CD4-positive, alpha-beta T cell (primary cell): ENCODE data around the gene SLC25A39. TPM values are rescaled to one million over a fixed set of nuclear protein-coding genes. Genes with fewer than 3 reads are reported as not detected.
A peak's percentile ranks its signal among the peaks of the same experiment; 100 is the strongest.

Experiments
- ATAC-seq: fragments of 200-7000 bp; cut with Tn5 transposase; one replicate; pipeline ENCODE4 v1.10.0; 2022; ENCODE audit warnings: mild to moderate bottlenecking; ENCODE audit not compliant: poor library complexity
- CTCF ChIA-PET: fragments of 350-600 bp; sonication (Branson Sonifier 250); formaldehyde crosslinking; loops from one replicate; lab custom pipeline; 2021; ENCODE audit warnings: antibody characterized with exemption, inconsistent platforms; lab: Charles Lee
- POLR2A ChIA-PET: fragments of 350-600 bp; sonication (Branson Sonifier 250); formaldehyde crosslinking; loops from one replicate; lab custom pipeline; 2021; ENCODE audit warnings: antibody characterized with exemption, inconsistent platforms; lab: Charles Lee
- DNase-seq, 14 experiments: peaks; one replicate each; pipeline ENCODE4 v3.0.0-alpha.2; 2013 to 2020; ENCODE audit warnings: mixed read lengths in 2 of 14
- H3K27ac ChIP-seq, 2 donors: one replicate each; pipeline versions ENCODE4 v1.5.1 to v1.7.0; 2013; ENCODE audit warnings: low read length in 2 of 2, low read depth in 1 of 2, mild to moderate bottlenecking in 1 of 2
- H3K27me3 ChIP-seq, 2 experiments: 1 replicate in 1 of 2; 2 replicates in 1 of 2; pipeline versions ENCODE4 v1.6.1 to v1.7.0; 2013; ENCODE audit warnings: low read length in 2 of 2, control low read depth in 1 of 2, mild to moderate bottlenecking in 1 of 2, moderate library complexity in 1 of 2; ENCODE audit not compliant: insufficient read depth in 2 of 2, control insufficient read depth in 1 of 2
- H3K36me3 ChIP-seq: one replicate; pipeline ENCODE4 v1.6.1; 2013; ENCODE audit warnings: low read length, control low read depth; ENCODE audit not compliant: insufficient read depth
- H3K4me1 ChIP-seq: one replicate; pipeline ENCODE4 v1.6.1; 2013; ENCODE audit warnings: low read length, control low read depth; ENCODE audit not compliant: insufficient read depth
- H3K4me3 ChIP-seq: one replicate; pipeline ENCODE4 v1.5.1; 2013; ENCODE audit warnings: mild to moderate bottlenecking, low read length, moderate library complexity
- H3K9me3 ChIP-seq, 2 experiments: 1 replicate in 1 of 2; 2 replicates in 1 of 2; pipeline versions ENCODE4 v1.6.1 to v1.7.0; 2013; ENCODE audit warnings: low read length in 2 of 2, mild to moderate bottlenecking in 2 of 2, control low read depth in 1 of 2, moderate library complexity in 1 of 2; ENCODE audit not compliant: control insufficient read depth in 1 of 2, insufficient read depth in 1 of 2
- H3K27ac Mint-ChIP-seq: one replicate; pipeline ENCODE4 v1.8.0; 2020; ENCODE audit warnings: mixed read lengths
- H3K27me3 Mint-ChIP-seq: one replicate; pipeline ENCODE4 v1.8.0; 2021; ENCODE audit warnings: mixed read lengths
- H3K36me3 Mint-ChIP-seq: one replicate; pipeline ENCODE4 v1.8.0; 2021; ENCODE audit warnings: low read depth, mixed read lengths
- H3K4me1 Mint-ChIP-seq: one replicate; pipeline ENCODE4 v1.8.0; 2021; ENCODE audit warnings: low read depth, mixed read lengths
- H3K4me3 Mint-ChIP-seq: one replicate; pipeline ENCODE4 v1.8.0; 2020; ENCODE audit warnings: mild to moderate bottlenecking, mixed read lengths
- H3K9me3 Mint-ChIP-seq: one replicate; pipeline ENCODE4 v1.8.0; 2020; ENCODE audit warnings: mixed read lengths
- CTCF ChIP-seq: fragments of 200-600 bp; IDR thresholded peaks from one replicate; pipeline ENCODE4 v1.8.0; 2022; ENCODE audit warnings: antibody characterized with exemption, mild to moderate bottlenecking
- intact Hi-C, 2 experiments: fragments of 100-400 bp; cut with DNase I in 1 of 2; cut with micrococcal nuclease in 1 of 2; formaldehyde crosslinking; loops; one replicate each; pipeline versions ENCODE4 v1.15.1 to v1.9.0; 2023 to 2025; cut with DNase I, micrococcal nuclease
- total RNA-seq, 174 experiments: library from RNA in 2 of 174; stranded (reverse) in 2 of 174; gene quantifications; one replicate each; pipeline ENCODE4 v1.2.3 and lab custom pipeline; 2021 to 2026

SLC25A39 gene
- total RNA-seq, 2 experiments from 2014 or later: 55.5 to 65.5 TPM

GRCh38 chr17:44314524-44314868 is 10.1 kb downstream of the SLC25A39 start:
- POLR2A ChIA-PET: interaction anchor here (1.4 to 2.2 kb wide), 2 partner anchors 13 to 93 kb away, joined by 5 to 9 read pairs; no protein-coding TSS in a partner anchor
- H3K4me1 Mint-ChIP-seq: peaks cover 26% of the 10 kb centered on the region
- peak overlapping the region; percentile 43 for H3K4me3 ChIP-seq

DNA sequence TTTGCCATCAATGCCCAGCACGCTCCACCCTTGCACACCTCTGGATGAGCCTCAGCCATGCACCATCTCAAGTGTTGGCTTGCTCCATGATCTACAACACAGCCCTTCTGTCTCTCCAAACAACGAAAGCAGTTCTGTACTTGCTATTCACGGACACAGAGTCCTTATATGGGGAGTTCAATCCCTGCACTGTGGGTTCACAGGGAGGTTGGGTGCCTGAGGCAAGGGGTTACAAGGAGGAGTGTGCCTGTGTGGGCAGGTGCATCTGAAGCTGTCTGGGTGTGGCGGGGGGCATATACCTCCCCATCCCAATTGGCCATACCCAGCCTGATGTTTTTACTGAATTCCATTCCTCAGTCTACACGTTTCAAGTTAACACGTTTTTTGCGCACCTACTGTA is 10.6 kb downstream of the SLC25A39 start:
- peaks cover 60% of the 10 kb centered on the region for H3K27me3 Mint-ChIP-seq
- CTCF ChIA-PET: no interaction called here

More at GRCh38 chr17:44314524-44314868, 10.1 kb downstream of the SLC25A39 start:
- ATAC-seq: no peak
- Histone ChIP-seq H3K4me1 (peaks cover 23% of the 10 kb centered on the region), H3K36me3 (peaks cover 2% of the 10 kb centered on the region), H3K9me3 (peaks cover 0 to 8% of the 10 kb centered on the region in 2 experiments), H3K27ac (no peak overlapping the region), H3K27me3 (peaks cover 28 to 30% of the 10 kb centered on the region in 2 experiments)
- H3K36me3 Mint-ChIP-seq: peaks cover 10% of the 10 kb centered on the region
- CTCF ChIA-PET: interaction anchor here (0.9 kb wide), 1 partner anchor 104 kb away, joined by 4 read pairs; no protein-coding TSS in a partner anchor
- no peak for TF ChIP-seq CTCF
- intact Hi-C loops: no loop called here
- H3K27me3 Mint-ChIP-seq: peaks cover 60% of the 10 kb centered on the region
- H3K4me3 Mint-ChIP-seq: peak overlapping the region; percentile 60
- no peaks in the 10 kb centered on the region for H3K9me3 Mint-ChIP-seq
- no peak overlapping the region for H3K27ac Mint-ChIP-seq
- no peak for DNase-seq

DNA sequence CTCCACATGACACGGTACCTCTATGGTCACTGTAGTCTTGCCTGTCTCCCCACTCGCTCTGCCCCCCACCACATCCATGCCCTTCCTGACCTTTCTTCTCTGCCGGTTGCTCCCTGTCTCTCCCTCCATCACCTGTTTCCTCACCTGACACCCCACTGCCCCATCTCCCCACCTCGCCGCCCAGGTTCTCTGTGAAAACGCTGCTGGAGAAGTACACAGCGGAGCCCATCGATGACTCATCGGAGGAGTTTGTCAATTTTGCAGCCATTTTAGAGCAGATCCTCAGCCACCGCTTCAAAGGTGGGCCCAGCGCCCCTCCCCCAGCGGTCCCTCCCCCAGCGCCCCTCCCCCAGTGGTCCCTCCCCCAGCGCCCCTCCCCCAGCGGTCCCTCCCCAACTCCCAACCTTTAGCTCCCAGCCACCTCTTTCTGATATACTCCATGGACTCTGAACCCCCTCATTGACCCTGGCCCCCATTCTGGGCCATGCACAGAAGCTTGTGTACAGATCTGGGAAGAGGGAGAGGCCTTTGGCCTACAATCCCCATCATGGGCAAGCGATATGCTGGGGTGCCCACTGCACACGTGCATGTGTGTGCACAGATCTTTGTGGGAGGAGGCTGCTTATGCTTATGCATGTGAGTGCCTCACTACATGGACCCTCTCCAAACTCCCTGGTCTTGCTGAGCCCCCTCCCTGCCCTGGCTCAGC is 12.1 kb downstream of the SLC25A39 start:
- ChIA-PET CTCF (no interaction called here), POLR2A (interaction anchor here (0.7 kb wide), 1 partner anchor 46 kb away, joined by 3 read pairs; no protein-coding TSS in a partner anchor)
- no peak for ATAC-seq
- Histone ChIP-seq H3K27me3 (peaks cover 38 to 39% of the 10 kb centered on the region in 2 experiments), H3K27ac (no peak overlapping the region), H3K9me3 (peaks cover 0 to 12% of the 10 kb centered on the region in 2 experiments), H3K4me3 (no peak overlapping the region), H3K4me1 (peaks cover 42% of the 10 kb centered on the region), H3K36me3 (no peaks in the 10 kb centered on the region)
- no peak overlapping the region for H3K27ac Mint-ChIP-seq
- H3K36me3 Mint-ChIP-seq: peaks cover 1% of the 10 kb centered on the region
- H3K9me3 Mint-ChIP-seq: no peaks in the 10 kb centered on the region
- no peak for TF ChIP-seq CTCF
- no peak for DNase-seq
- intact Hi-C loops: no loop called here
- H3K4me3 Mint-ChIP-seq: no peak overlapping the region
- peaks cover 63% of the 10 kb centered on the region for H3K27me3 Mint-ChIP-seq
- H3K4me1 Mint-ChIP-seq: peaks cover 32% of the 10 kb centered on the region

More for the DNA sequence above, 10.6 kb downstream of the SLC25A39 start:
- no peaks in the 10 kb centered on the region for H3K36me3 ChIP-seq
- Mint-ChIP-seq H3K27ac (no peak overlapping the region), H3K36me3 (peaks cover 6% of the 10 kb centered on the region), H3K4me3 (peak overlapping the region; percentile 60), H3K4me1 (peaks cover 29% of the 10 kb centered on the region), H3K9me3 (no peaks in the 10 kb centered on the region)
- no peak overlapping the region for H3K4me3 ChIP-seq
- TF ChIP-seq CTCF: no peak
- no peak for DNase-seq
- peaks cover 0 to 8% of the 10 kb centered on the region in 2 experiments for H3K9me3 ChIP-seq
- intact Hi-C loops: no loop called here
- POLR2A ChIA-PET: interaction anchor here (2.2 kb wide), 1 partner anchor 13 kb away, joined by 9 read pairs; no protein-coding TSS in a partner anchor
- H3K27me3 ChIP-seq: peaks cover 32 to 34% of the 10 kb centered on the region in 2 experiments
- no peak overlapping the region for H3K27ac ChIP-seq
- ATAC-seq: no peak
- H3K4me1 ChIP-seq: peaks cover 28% of the 10 kb centered on the region
